GM10266 (cell line): ENCODE measurements around the gene VPS35L.

Source experiments
- DNase-seq: peaks from one replicate; pipeline ENCODE4 v3.0.0; 2012; ENCODE audit errors: extremely low spot score
- CTCF ChIP-seq: IDR thresholded peaks from 2 replicates; pipeline ENCODE4 v1.5.1; 2012; ENCODE audit warnings: mild to moderate bottlenecking, low read depth; ENCODE audit not compliant: control insufficient read depth, insufficient read depth; ENCODE audit errors: missing control alignments

VPS35L gene

DNA sequence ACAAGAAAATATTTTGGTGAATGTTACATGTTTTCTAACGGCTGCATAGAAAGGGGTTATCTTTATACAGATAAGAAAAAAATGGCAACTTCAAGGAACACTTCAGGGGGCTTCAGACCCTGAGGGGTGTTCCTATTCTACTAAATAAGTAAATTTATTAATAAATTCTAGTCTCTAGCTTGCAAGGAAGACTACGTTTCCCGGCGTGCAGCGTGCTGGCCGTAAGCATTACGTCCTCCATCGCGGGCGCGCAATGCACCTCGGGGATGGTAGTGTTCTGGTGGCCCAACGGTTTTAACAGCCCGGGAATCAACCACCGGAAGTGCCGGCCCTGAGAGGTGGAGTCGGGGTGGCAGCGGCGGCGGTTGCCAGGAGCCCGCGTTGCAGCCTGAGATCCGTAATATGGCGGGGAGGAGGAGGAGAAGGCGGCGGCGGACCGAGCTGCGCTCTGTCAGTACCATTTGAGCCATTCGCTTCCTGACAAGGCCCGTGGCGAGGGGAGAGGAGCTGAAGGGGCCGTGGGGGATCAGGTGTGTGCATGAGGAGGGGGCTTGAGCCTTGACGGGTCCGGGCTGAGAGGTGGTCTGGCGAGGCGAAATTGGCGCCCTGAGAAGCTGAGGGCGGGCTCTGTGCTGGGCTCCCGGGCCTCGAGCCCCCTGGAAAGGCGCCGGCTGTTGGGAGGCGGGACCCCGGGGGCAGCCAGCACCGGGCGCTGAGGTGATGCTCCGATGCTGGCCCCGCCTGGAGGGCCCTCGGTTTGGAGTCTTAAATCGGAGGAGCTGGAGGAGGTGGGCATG, 31.7 kb upstream of the VPS35L start, which contains the start of gene CCP110:
Gene CCP110 (plus strand): TSS at position 384 of the 797 bp plus-strand sequence. CDS start 3,940 bp downstream, outside the sequence.
- TF ChIP-seq CTCF: no peak
- DNase-seq: peak; percentile 89

DNA sequence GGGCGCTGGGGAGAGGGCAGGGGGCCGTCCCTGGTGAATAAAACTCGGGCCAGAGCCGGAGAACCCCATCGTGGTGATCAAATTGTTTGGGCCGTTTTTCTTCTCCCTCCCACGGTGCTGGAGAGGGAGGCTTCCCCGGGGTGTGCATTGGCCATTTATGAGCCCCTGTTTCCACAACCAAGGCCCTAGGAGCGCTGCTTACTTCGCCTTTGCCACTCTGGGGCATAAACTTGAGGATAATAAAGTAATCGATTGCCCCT, 31.2 kb upstream of the VPS35L start:
- DNase-seq: no peak

DNA sequence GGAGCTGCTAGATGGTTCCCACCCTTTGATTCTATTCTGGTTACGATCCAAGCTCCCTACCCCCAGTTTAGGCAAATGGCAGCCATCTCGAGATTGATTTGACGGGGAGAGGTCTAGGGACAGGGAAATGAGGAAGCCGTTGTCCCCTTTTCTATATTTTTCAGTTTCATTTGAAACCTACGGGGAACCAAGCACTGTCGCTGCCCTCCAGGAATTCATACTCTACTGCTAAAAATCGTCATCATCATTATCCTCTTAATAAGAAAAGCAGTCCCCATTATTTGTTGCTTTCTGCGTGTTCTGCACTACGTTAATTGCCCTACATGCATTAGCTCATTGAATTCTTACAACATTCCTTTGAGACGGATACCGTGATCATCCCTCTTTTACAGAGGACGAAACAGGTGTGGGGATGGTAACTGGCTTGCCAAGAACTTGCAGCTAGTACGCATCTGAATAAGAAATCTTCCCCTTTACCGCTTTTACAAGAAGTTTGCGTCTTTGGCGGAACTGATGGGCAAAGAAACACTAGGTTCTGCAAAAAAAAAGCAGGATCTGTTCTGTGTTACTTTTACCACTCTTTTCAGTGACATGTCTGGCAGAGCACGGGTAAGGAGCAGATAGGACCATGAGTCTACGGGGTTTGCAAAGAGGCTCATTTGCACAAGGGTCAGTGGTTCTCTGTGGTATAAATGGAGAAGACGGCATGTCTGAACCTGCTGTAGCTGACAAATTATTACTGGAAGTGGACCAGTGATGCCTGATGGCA, 30.7 kb upstream of the VPS35L start:
- peak; percentile 14 for DNase-seq
- TF ChIP-seq CTCF: no peak

More for the DNA sequence above, 31.2 kb upstream of the VPS35L start:
- no peak for TF ChIP-seq CTCF

GRCh38 chr16:19525385-19525723, 30.1 kb upstream of the VPS35L start:
- DNase-seq: no peak
- TF ChIP-seq CTCF: no peak

- DNase-seq: no peak
- TF ChIP-seq CTCF: no peak
Measured at GRCh38 chr16:19527161-19527560, 28.3 kb upstream of the VPS35L start.

- no peak for TF ChIP-seq CTCF
- DNase-seq: no peak
Measured at GRCh38 chr16:19528666-19529065, 26.8 kb upstream of the VPS35L start.

DNA sequence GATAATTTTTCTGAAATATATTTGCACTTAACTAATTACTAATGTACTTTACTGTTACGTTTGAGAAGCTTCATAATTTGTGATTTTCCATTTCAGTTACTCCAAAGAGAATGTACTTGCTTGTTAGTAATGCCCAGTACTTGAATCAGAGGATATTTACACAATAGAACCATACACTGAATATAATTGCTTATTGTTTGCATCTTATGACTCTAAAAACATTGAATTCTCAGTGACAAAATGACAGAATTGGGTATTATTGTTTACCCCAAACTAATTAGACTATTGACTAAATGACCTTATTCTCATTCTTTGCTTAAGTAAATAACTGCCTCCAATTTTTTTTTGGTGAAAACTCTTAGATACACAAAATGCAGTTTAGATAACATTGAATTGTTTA, 22.9 kb upstream of the VPS35L start:
- TF ChIP-seq CTCF: no peak
- no peak for DNase-seq
